Natural killer cell (primary cell): ENCODE measurements around the gene NUDT3. TPM values are rescaled to one million over a fixed set of nuclear protein-coding genes. Genes with fewer than 3 reads are reported as not detected.

Experiments used
- ATAC-seq, 3 donors: fragments of 150-1000 bp in 2 of 3; fragments of 200-7000 bp in 1 of 3; cut with Tn5 transposase; 1 replicate in 1 of 3; 2 replicates in 2 of 3; pipeline ENCODE4 v1.10.0; 2021; ENCODE audit warnings: mild to moderate bottlenecking in 2 of 3, moderate library complexity in 2 of 3
- DNase-seq, 2 donors: peaks; one replicate each; pipeline versions ENCODE4 v3.0.0 to v3.0.0-alpha.2; 2013 to 2021; ENCODE audit warnings: mixed read lengths in 1 of 2
- H3K27ac ChIP-seq: one replicate; pipeline ENCODE4 v1.5.1; 2013; ENCODE audit warnings: mild to moderate bottlenecking, low read length
- H3K27me3 ChIP-seq: one replicate; pipeline ENCODE4 v1.6.1; 2013; ENCODE audit warnings: low read length; ENCODE audit not compliant: control insufficient read depth, insufficient read depth
- H3K36me3 ChIP-seq: one replicate; pipeline ENCODE4 v1.6.1; 2013; ENCODE audit warnings: low read length; ENCODE audit not compliant: control insufficient read depth, insufficient read depth
- H3K4me1 ChIP-seq: one replicate; pipeline ENCODE4 v1.6.1; 2013; ENCODE audit warnings: low read length; ENCODE audit not compliant: control insufficient read depth, insufficient read depth
- H3K4me3 ChIP-seq: one replicate; pipeline ENCODE4 v1.5.1; 2013; ENCODE audit warnings: low read length
- H3K9me3 ChIP-seq: one replicate; pipeline ENCODE4 v1.6.1; 2013; ENCODE audit warnings: low read length; ENCODE audit not compliant: control insufficient read depth, insufficient read depth
- H3K27ac Mint-ChIP-seq, 2 donors: one replicate each; pipeline ENCODE4 v1.8.0; 2022; ENCODE audit warnings: mild to moderate bottlenecking in 2 of 2, mixed read lengths in 2 of 2, moderate library complexity in 1 of 2
- H3K27me3 Mint-ChIP-seq, 2 donors: one replicate each; pipeline ENCODE4 v1.8.0; 2022; ENCODE audit warnings: low read depth in 2 of 2, mixed read lengths in 2 of 2
- H3K36me3 Mint-ChIP-seq: one replicate; pipeline ENCODE4 v1.8.0; 2022; ENCODE audit warnings: mixed read lengths
- H3K4me1 Mint-ChIP-seq, 2 donors: one replicate each; pipeline ENCODE4 v1.8.0; 2022; ENCODE audit warnings: mixed read lengths in 2 of 2
- H3K4me3 Mint-ChIP-seq: one replicate; pipeline ENCODE4 v1.8.0; 2022; ENCODE audit warnings: mild to moderate bottlenecking, moderate library complexity, mixed read lengths
- H3K9me3 Mint-ChIP-seq, 2 donors: one replicate each; pipeline ENCODE4 v1.8.0; 2022; ENCODE audit warnings: mixed read lengths in 2 of 2
- CTCF ChIP-seq: fragments of 200-600 bp; IDR thresholded peaks from one replicate; pipeline ENCODE4 v1.8.0; 2022; ENCODE audit warnings: antibody characterized with exemption
- WGBS: methylation state at CpG from one replicate; pipeline ENCODE4 v1.1.7; 2013; ENCODE audit warnings: missing lambda C conversion rate; ENCODE audit not compliant: insufficient coverage; 5-methylcytosine and 5-hydroxymethylcytosine counted together
- intact Hi-C: fragments of 100-400 bp; cut with micrococcal nuclease; formaldehyde crosslinking; loops from one replicate; pipeline ENCODE4 v1.14.2; 2022
- total RNA-seq, 4 donors: library from RNA; stranded (reverse); fragments of 120-200 nt in 1 of 4; gene quantifications; one replicate each; pipeline versions ENCODE4 v1.2.3 to v1.2.4, GENCODE V29; 2013 to 2022

Gene NUDT3
- total RNA-seq, 3 donors from 2014 or later (not counting 1 experiment from before 2014, with no cell fraction given): 22.0 to 26.3 (median 26.1) TPM

- H3K36me3 Mint-ChIP-seq: no peaks in the 10 kb centered on the region
Measured at GRCh38 chr6:34239500-34239825, 153.0 kb downstream of the NUDT3 start.

GRCh38 chr6:34238585-34239499 lies 153.6 kb downstream of the NUDT3 start:
- DNase-seq (no peak), ATAC-seq (no peak)
- peak overlapping the region; percentile 77 for H3K4me3 ChIP-seq
- intact Hi-C loops: loop anchor here (5.0 kb wide), 1 partner anchor 153 kb away; the partner anchor contains the start of gene NUDT3
- H3K27me3 ChIP-seq: no peaks in the 10 kb centered on the region
- TF ChIP-seq CTCF: no peak
- H3K4me1 Mint-ChIP-seq: peaks cover 20 to 30% of the 10 kb centered on the region in 2 donors
- peak overlapping the region; percentile 30 for H3K27ac ChIP-seq
- peak overlapping the region; percentile 75 for H3K4me3 Mint-ChIP-seq
- 70% methylated on average over 14 of the region's 14 CpGs for WGBS
- H3K27ac Mint-ChIP-seq: peak overlapping the region; percentile 71 to 81
- peaks cover 24% of the 10 kb centered on the region for H3K36me3 ChIP-seq
- no peaks in the 10 kb centered on the region for H3K27me3 Mint-ChIP-seq
- H3K9me3 ChIP-seq: no peaks in the 10 kb centered on the region
- H3K36me3 Mint-ChIP-seq: no peaks in the 10 kb centered on the region
- no peaks in the 10 kb centered on the region for H3K9me3 Mint-ChIP-seq
- H3K4me1 ChIP-seq: peaks cover 23% of the 10 kb centered on the region

More at GRCh38 chr6:34239500-34239825, 153.0 kb downstream of the NUDT3 start:
- Histone ChIP-seq H3K36me3 (peaks cover 27% of the 10 kb centered on the region), H3K4me3 (no peak overlapping the region), H3K27ac (no peak overlapping the region), H3K27me3 (no peaks in the 10 kb centered on the region), H3K9me3 (no peaks in the 10 kb centered on the region), H3K4me1 (peaks cover 23% of the 10 kb centered on the region)
- Mint-ChIP-seq H3K4me3 (peak overlapping the region; percentile 65), H3K27me3 (no peaks in the 10 kb centered on the region), H3K9me3 (no peaks in the 10 kb centered on the region), H3K4me1 (peaks cover 14 to 30% of the 10 kb centered on the region in 2 donors), H3K27ac (peak overlapping the region; percentile 47 to 71)
- DNase-seq (no peak), ATAC-seq (no peak)
- WGBS: 87% methylated on average over 3 of the region's 3 CpGs
- intact Hi-C loops: loop anchor here (5.0 kb wide), 1 partner anchor 153 kb away; the partner anchor contains the start of gene NUDT3
- no peak for TF ChIP-seq CTCF

- H3K4me3 Mint-ChIP-seq: peak overlapping the region; percentile 90
- peak in 1 of 3 donors; percentile 7 for ATAC-seq
- no peaks in the 10 kb centered on the region for H3K9me3 Mint-ChIP-seq
- Histone ChIP-seq H3K27ac (peak overlapping the region; percentile 85), H3K27me3 (no peaks in the 10 kb centered on the region), H3K4me1 (peaks cover 23% of the 10 kb centered on the region), H3K4me3 (peak overlapping the region; percentile 77), H3K36me3 (peaks cover 19% of the 10 kb centered on the region), H3K9me3 (no peaks in the 10 kb centered on the region)
- no peaks in the 10 kb centered on the region for H3K36me3 Mint-ChIP-seq
- intact Hi-C loops: loop anchor here (5.0 kb wide), 1 partner anchor 154 kb away; the partner anchor contains the start of gene NUDT3
- under 1% methylated on average over 58 of the region's 64 CpGs for WGBS
- no peaks in the 10 kb centered on the region for H3K27me3 Mint-ChIP-seq
- DNase-seq: peak; percentile 65 to 84
- peak overlapping the region; percentile 71 to 81 for H3K27ac Mint-ChIP-seq
- TF ChIP-seq CTCF: peak; percentile 22
- peaks cover 21 to 24% of the 10 kb centered on the region in 2 donors for H3K4me1 Mint-ChIP-seq
Measured at GRCh38 chr6:34237722-34238584, 154.5 kb downstream of the NUDT3 start.
